Stimulated activated CD8-positive, alpha-beta memory T cell treated with anti-CD3 and anti-CD28 coated beads, Interleukin-4, amount 100 ng/mL, for 1 hour (primary cell): ENCODE data around the gene EFS.
A peak's percentile ranks its signal among the peaks of the same experiment; 100 is the strongest.

ENCODE experiments used
- DNase-seq, 2 donors: peaks; one replicate each; pipeline ENCODE4 v3.0.0-alpha.2; 2020; ENCODE audit warnings: low read depth in 2 of 2, low spot score in 1 of 2

Gene EFS

DNA sequence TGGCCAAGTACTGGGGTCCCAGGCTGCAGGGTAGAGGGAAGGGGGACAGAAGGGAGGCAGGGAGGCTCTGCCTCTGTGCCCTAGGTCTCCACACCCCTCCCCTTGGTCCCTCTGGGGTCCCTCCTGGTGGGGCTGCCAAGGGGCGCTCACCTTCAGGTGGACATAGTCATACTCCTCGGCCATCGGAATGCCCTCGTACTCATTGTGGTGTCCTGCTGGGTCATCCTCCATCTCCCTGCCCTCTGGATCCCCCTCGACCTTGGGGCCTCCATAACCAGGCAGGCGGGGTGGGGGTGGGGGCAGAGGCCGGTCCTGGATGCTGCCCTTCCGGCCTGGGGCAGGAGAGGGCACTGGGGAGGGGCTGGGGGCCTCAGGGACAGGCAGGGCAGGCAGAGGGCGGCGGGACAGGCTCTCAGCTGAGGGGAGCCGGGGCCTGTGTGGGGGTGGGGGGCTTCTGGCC, 5.8 kb downstream of the EFS start:
- no peak for DNase-seq

DNA sequence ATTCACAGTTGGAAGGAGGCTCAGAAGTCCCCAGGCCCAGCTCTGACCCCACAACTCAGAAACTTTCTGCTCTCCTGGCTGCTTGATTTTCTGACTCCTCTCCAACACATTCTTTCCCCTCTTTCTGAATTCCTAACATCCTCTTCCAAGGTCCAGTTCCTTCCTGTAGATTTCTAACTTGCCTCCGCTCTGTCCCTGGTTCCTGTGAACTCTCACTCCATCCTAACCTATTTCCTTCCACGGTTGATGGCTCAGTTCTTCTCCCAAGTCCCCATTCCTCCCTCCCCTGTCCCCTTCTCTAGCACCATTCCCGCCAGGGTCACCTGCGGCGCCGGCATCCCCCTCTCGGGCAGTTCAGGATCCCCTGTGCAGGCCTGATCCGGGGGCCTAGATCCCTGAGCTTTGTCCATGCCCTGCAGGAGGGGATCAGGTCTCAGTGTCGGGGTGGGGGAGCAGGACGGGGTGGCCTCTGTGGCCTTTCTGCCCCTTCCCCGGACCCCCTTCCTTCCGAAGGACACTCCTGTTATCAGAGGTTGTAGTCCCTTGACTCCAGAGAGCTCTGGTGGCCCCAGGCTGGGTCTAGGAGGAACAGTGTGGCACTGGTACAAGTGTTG, 6.3 kb downstream of the EFS start:
- no peak for DNase-seq

DNA sequence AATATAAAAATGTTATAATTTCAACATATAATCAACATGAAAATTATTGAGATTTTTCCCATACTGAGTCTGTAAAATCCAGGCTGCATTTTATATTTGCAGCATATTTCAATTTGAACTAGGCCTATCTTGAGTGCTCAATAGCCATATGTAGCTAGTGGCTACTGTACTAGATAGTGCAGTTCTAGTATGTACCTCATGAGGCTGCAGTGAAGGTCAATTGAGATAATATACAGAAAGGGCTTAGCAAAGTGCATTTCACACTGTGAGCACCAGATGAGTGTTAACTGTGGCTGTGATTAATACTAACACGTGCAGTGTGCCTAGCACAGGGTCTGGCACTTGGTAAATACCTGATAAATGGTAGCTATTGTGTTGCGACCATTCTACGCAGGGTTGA, 6.9 kb downstream of the EFS start:
- DNase-seq = no peak

DNA sequence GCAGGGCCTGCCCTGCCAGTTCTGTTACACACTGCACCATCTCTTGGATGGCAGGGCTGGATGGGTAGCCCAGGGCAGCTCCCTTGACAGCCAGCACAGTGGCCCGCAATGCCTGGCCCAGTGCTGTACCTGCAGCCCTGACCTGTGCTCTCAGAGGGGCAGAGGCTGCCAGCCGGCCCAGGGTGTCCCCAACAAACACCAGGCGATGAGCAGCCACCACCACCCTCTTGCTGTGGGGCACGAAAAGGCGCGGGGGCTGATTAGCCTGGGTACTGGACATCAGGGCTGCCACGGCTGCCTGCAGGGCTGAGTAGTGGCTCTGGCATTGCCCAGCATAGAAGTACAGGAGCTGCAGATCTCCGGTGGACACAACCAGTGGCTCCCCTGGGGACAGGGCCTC, 7.7 kb downstream of the EFS start:
- DNase-seq = no peak

DNA sequence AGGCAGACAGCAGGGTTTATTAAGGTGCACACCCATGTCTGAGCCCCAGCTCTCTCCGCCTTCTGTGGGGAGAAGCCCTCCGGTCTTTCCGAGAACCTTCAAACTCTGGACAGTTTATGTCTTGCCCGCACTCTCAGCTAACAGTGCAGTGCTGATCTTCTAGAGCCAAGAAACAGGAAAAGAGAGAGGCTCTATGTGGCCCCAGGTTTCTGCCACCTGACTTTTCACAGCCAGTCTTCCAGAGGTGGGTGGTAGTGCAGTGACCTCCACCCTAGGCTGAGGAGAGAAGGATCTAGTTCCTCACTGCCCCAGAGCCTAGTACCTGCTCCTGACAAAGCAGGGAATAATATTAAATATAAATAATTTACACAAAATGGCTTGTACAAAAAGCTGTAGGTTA, 8.3 kb downstream of the EFS start:
- DNase-seq = no peak

DNA sequence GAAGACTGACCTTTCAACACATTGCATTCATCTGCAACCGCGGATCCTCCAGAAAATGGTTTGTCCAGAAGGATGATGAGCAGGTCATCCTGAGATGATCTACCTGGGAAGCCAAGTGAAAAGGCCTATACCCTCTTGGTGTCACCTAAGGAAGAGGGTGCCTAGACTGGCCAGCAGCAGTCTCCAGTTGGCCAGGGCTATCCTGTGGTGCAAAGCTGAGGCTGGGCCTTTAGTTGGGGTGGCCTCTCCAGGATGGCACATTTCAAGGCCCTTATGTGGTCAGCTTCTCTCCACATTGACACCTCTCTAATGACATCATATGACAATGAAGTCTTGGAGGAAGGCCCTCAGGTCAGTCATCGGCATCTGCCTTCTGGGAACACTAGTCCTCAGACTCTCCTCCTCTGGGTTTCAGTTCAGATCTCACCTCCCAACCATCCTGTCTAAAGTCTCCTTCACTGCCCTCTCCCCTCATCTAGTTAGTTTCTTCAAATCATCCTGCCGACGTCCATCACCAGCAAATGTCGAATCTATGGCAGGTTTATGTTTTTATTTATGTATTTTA, 9.0 kb downstream of the EFS start:
- no peak for DNase-seq

DNA sequence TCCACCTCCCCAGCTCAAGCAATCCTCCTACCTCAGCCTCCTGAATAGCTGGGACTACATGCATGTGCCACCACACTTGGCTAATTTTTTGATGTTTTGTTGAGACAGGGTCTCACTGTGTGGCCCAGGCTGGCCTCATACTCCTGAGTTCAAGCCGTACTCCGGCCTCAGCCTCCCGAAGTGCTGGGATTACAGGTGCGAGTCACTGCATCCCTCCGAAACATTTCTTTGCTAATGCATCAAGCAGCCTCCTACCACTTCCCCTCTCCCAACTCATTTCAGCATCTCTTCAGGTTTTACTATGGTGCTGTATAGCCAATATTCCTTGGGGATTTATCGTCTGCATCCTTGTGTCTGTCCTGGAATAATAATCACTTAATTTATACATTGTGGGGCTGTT, 10.0 kb downstream of the EFS start:
- DNase-seq = no peak

DNA sequence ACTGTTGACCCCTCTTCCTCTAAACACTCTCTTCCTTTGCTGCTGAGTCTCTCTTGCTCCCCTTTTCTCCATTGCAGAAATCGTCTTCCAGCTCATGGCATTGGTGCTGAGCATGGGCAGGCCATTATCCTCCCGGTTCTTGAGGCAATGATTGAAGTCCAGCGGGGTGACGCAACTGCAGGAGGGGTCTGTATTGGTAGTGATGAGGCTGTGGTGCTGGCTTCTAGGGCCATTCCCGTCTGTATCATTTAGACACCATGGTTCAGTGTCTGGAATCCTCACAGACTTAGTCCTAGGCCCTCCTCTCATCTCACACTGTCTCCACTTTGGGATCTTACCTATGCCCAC, 11.6 kb downstream of the EFS start:
- DNase-seq = no peak

DNA sequence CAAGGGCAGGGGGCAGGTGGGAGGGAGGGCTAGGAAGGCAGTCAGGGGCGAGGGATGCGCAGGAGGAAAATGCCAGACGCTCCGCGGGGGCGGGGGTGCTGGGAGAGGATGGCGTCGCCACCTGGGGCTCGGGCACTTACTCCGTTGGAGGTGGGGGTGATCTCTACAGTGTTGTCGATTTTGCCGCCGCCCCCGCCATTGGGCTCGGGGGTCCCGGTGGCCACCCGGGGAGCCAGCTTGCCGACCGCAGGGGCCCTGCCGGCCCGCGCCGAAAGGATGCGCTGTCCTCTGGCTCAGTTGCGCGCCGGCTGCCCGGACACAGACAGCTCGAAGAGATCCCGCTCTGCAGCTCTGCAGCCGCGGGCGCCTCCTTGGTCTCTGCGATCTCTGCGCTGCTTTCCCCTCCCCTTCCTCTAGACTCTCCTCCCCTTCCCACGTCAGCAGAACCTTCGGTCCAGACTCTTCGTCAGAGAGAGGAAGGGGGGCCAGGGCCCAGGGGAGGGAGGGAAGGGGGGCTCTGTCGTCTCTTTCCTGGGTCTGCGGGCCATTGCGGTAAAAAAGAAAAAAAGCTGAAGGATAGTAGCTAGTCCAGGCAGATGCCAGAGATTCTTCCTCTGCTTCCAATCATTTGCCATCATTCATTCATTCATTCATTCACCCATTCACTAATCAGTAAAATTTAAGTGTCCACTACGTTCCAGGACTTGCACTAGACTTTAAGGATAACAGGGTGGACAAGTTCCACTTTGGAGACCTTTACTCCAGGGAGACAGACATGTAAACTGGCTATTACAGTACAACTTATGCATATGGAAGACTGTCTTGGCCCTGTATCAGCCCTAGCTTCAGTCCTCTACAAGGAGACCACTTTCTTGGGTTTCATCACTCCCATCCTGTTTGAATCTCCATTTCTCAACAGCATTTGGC, 12.2 kb downstream of the EFS start, which contains the start of gene SLC22A17:
TSS of gene SLC22A17 (minus strand) at position 382 of the 927 bp plus-strand sequence.
- peak; percentile 8 to 13 for DNase-seq

DNA sequence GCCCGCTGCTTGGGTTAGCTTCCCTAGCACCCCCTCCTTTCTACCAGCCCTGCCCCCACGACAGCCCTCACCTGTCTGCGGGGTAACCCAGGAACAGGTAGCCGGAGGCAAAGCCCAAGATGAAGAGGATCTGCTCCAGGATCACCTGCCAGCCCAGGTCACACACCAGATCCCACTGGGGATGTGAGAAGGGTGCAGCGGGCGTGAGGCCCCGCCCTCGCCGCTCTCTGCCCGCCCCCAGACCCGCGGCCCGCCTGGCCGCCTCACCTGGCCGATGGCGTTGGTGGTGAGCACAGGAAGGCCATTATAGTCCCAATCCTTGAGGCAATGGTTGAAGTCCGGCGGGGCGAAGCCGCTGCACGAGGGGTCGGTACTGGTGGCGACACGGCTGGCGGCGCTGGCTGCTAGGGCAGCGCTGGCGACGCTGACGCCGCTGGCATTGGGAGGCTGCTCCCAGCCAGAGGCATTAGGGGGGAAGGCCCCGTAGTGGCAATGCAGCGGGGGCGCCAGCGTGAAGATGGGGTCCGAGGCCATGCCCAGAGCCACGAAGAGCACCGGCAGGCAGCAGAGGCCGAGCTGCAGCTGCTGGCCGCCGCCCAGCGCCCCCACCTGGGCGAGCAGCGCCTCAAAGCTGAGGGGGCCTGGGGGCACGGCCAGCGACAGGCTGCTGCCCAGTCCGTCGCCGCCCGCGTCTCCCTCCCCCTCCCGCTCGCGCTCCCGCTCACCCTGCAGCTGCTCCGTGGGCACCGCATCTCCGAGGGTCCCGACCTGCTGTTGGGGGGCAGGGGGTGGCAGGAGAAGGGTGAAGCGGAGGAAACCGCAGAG, 13.1 kb downstream of the EFS start:
- DNase-seq = no peak

DNA sequence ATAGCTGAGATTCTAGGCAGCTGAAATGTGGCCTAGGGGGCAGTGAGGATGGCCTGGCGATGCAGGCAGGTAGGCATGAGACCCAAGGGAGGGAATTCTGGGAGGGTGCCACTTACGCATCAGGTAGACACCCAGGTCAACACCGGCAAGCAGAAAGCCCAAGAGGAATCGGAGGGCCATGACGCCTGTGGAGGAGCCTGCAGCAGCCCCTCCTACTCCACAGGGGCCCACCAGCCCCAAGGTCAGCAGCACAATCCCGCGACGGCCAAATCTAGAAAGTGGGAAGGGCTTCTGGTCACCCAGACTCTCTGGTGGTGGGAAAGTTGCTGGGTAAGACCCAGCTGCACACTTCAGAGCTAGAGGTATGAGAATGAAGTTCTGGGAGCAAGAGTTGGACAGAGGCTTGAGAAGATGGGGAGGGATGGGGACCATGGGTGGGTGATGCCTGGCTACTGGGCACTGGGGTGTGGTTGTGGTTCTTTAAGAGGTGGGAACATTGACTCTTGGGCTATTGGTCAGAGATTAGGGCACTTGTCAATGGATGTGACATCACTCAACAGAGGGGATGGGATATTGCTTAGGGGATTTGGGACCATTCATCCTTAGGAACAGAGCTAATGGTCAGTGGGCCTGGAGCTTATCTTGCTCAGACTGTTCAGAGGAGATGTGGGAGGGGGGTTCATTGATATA, 15.7 kb downstream of the EFS start:
- no peak for DNase-seq

DNA sequence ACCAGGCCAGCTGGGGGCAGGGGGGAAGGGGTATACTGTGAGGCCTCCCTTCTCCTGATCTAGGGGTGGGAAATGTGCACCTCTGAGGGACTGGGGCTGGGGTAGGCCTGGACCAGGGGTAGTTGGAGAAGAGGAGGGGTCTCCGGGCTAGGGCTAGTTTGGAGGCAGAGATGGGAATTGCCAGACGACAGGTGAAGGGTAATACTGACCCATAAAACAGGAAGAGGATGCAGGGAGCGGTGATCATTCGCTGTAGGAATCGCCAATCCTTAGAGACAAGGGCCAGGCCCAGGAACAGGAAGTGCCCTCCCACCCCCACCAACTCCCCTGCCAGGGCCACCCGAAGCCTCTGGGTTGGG, 16.7 kb downstream of the EFS start:
- no peak for DNase-seq

DNA sequence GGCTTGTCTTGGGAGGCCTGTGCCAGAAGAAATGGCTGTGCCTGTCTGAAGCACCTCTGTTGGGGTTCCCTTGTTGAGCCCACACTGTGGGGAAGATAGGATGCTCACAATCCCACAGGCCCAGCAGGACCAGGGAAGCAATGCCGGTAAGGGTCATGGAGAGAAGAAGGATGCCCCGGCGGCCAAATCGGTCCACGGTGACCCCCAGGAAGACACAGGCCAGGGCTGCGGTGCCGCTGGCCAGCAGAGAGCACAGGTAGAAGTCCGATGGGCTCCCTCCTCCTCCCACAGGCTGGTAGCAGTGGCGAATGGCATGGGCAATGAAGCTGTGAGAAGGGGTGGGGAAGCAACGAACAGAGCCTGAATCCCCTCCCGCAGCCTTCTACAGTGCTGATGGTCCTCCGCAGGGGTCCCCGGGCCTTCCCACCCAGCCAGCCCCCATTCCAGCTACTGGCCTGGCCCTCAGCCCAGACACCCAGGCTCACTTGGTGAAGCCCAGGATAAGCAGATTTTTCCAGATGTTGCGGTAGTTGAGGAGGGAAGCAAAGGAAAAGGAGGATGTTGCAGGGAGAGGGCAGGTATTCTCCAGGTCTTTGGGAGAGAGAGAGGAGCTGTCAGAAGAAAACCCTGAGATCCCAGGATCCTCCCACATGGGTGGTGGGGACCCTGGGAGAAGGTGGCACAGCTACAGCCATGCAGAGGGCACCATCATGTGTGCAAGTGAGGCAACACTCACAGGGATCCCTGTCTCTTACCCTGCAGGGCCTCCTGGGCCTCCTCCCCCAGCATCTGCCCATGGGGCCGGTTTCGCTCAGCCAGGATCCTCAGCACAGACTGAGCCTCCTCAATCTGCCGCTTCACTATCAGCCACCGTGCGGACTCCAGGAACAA, 17.3 kb downstream of the EFS start:
- DNase-seq = no peak

DNA sequence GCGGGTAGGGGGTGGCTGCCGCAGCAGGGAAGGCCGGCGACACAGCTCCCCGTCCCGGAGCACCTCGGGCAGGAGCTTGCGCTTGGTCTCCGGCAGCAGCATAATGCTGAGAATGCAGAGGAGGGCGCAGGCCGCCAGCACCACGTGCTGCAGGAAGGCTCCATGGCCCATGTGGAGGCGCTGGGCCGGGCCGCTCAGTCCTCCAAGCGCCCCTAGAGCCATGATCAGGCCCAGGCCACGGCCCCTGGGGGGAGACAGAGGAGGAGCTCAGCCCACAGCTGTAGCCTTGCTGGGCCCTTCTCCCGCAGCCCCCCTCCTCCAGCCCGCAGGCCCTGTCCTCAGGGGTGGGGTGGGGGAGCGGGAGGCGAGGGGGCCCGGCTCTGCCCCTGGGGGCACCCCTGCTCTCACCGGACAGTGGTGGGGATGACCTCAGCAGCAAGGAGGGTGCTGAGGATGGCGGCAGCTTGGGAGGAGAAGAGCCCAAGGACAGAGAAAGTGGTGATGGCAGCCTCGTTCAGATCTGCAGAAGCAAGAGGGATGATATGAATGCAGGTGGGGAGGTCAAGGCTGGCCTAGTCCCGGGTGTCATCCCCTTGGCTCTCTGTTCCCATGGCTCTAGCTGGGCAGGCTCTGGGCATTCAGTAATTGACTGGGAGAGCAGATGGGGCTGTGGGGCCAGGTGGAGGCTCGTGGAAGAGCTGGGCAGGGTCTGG, 18.1 kb downstream of the EFS start:
- DNase-seq = no peak

DNA sequence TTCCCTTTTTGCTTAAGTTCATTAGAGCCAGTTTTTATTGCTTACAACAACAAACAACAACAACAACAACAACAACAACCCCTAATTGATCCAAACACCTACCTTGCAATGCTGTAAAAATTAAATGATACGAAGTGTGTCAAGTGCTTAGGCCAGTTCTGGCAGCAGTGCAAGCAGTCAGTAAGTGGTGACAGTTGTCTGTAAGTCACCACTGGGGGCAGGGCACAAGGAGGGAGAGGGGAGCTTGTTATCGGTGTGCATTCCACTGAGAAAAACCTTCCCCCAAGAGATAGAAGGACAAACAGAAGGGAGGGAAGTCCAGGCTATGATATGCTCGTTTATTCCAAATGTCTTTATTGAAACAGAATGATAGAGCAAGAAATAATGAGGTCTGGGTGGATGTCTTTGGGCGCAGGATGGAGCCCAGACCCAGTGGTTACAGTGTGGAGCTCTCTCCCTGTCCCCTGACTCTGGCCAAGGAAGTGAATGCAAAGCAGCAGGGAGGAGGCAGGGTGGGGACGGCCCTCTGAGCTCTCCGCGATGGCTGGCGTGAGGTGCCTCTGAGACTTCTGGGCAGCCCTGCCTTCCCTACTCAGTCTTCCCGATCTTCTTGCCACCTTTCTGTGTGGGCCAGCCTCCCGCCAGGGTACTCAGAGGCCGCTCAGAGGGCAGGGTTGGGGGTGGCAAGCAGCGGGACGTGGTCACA, 18.8 kb downstream of the EFS start:
- DNase-seq = no peak

DNA sequence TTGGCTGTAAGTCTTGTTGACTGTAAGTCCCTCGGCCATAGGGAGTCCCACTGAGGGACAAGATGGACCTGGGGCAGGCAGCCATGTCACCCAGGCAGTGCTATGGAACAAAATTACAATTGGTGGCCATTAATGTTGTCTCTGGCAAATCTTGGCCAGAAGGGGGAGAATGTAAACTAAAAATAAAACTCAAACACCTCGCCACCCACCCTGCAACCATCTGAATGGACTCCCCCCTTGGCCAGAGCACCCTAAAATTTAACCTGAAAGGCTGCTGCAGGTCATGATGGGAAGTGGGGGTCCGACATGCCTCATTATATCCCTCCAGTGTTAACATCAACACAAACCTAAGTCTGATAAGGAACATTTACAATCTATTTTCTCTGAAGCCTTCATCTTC, 20.5 kb downstream of the EFS start:
- no peak for DNase-seq

DNA sequence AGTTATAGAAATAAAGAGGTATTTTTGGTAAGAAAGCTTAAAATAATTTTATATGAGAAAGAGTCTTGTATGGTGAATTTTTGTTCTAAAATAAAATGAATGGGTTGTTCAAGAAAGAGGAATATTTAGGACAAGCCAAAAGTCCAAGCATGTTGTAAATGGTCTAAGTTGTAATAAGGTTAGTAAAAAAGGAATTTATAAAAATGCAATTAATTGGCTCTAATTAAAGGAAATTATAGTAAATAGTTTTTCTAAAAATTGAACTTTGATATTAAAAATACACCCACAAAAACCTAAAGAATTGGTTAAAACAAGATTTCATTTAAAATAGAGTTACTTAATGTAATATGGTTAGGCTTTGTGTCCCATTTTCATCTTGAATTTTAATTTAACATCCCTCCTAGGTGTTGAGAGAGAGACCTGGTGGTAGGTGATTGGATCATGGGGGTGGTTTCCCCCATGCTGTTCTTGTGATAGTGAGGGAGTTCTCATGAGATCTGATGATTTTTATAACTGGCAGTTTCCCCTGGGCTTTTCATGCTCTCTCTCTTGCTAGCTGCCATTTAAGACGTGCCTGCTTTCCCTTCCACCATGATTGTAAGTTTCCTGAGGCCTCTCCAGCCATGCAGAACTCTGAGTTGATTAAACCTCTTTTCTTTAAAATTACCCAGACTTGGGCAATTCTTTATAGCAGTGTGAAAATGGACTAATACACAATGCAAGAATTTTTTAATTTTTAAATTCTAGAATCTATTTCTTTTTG, 25.3 kb downstream of the EFS start:
- DNase-seq = no peak

DNA sequence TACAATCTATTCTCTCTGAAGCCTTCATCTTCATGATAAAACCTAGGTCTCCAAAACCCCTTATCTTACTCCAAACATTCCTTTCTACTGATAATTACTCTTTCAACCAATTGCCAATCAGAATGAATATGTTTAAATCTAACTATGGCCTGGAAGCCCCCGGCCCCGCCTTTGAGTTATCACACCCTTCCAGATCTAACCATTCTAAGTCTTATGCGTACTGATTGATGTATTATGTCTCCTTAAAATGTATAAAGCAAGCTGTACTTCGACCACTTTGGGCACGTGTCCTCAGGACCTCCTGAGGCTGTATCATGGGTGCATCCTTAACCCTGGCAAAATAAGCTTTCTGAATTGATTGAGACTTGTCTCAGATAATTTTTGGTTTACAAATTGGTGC, 29.3 kb downstream of the EFS start:
- DNase-seq = no peak
